ENCODE data around the gene NUDT12. TPM values are rescaled to one million over a fixed set of nuclear protein-coding genes. Genes with fewer than 3 reads are reported as not detected.

Gene NUDT12
- total RNA-seq, 1 donor from 2014 or later: 10.9 TPM

- no peak overlapping the region for H3K4me3 Mint-ChIP-seq (ENCODE audit: unreplicated experiment)
- peaks cover 7% of the 10 kb centered on the region for H3K9me3 Mint-ChIP-seq (ENCODE audit: unreplicated experiment)
- no peaks in the 10 kb centered on the region for H3K27me3 Mint-ChIP-seq (ENCODE audit: unreplicated experiment)
- no peak for DNase-seq
- no peak overlapping the region for H3K27ac Mint-ChIP-seq (ENCODE audit: unreplicated experiment)
- no peak for TF ChIP-seq CTCF (IDR thresholded peaks at IDR 0.05; ENCODE audit: partially characterized antibody, unreplicated experiment)
- H3K4me1 Mint-ChIP-seq (ENCODE audit: low read depth, unreplicated experiment): no peaks in the 10 kb centered on the region
- peaks cover 6% of the 10 kb centered on the region for H3K36me3 Mint-ChIP-seq (ENCODE audit: unreplicated experiment)
These were observed 56.8 kb downstream of the NUDT12 start for GRCh38 chr5:103505581-103506305.

- Mint-ChIP-seq H3K4me3 (ENCODE audit: unreplicated experiment) (no peak overlapping the region), H3K27ac (ENCODE audit: unreplicated experiment) (no peak overlapping the region), H3K27me3 (ENCODE audit: unreplicated experiment) (no peaks in the 10 kb centered on the region), H3K9me3 (ENCODE audit: unreplicated experiment) (peaks cover 7% of the 10 kb centered on the region), H3K36me3 (ENCODE audit: unreplicated experiment) (peaks cover 6% of the 10 kb centered on the region), H3K4me1 (ENCODE audit: low read depth, unreplicated experiment) (no peaks in the 10 kb centered on the region)
- TF ChIP-seq CTCF (IDR thresholded peaks at IDR 0.05; ENCODE audit: partially characterized antibody, unreplicated experiment): no peak
- DNase-seq: no peak
These were observed 59.5 kb downstream of the NUDT12 start for GRCh38 chr5:103503066-103503465.

- Mint-ChIP-seq H3K9me3 (ENCODE audit: unreplicated experiment) (peaks cover 7% of the 10 kb centered on the region), H3K27ac (ENCODE audit: unreplicated experiment) (no peak overlapping the region), H3K36me3 (ENCODE audit: unreplicated experiment) (peaks cover 6% of the 10 kb centered on the region), H3K4me3 (ENCODE audit: unreplicated experiment) (no peak overlapping the region), H3K27me3 (ENCODE audit: unreplicated experiment) (no peaks in the 10 kb centered on the region), H3K4me1 (ENCODE audit: low read depth, unreplicated experiment) (no peaks in the 10 kb centered on the region)
- TF ChIP-seq CTCF (IDR thresholded peaks at IDR 0.05; ENCODE audit: partially characterized antibody, unreplicated experiment): no peak
- no peak for DNase-seq
These were observed 59.9 kb downstream of the NUDT12 start for GRCh38 chr5:103502662-103503061.

All from glutamatergic neuron (in vitro differentiated cells).